GM12891 (cell line): ENCODE measurements around the gene NDUFB10.
"Not testable (repeated sequence)": the region's sequence is repeated elsewhere in the genome, so short reads cannot be mapped to it uniquely, and the experiment has no call there.

Experiments
- PAX5 ChIP-seq: IDR thresholded peaks from 2 replicates; pipeline ENCODE4 v1.6.1; 2011; ENCODE audit warnings: low read length, moderate library complexity, mild to moderate bottlenecking; ENCODE audit not compliant: insufficient read depth, severe bottlenecking
- POLR2A ChIP-seq: IDR thresholded peaks from 2 replicates; pipeline ENCODE4 v1.6.1; 2011; ENCODE audit warnings: low read depth, low read length, control low read depth
- POLR2AphosphoS5 ChIP-seq: IDR thresholded peaks from 2 replicates; pipeline ENCODE4 v1.6.1; 2011; ENCODE audit warnings: low read depth, low read length, control low read depth
- POU2F2 ChIP-seq: IDR thresholded peaks from 2 replicates; pipeline ENCODE4 v1.6.1; 2011; ENCODE audit warnings: low read depth, mild to moderate bottlenecking, control low read depth, low read length, moderate library complexity
- SPI1 ChIP-seq: IDR thresholded peaks from 2 replicates; pipeline ENCODE4 v1.6.1; 2011; ENCODE audit warnings: low read depth, low read length, control low read depth
- TAF1 ChIP-seq: IDR thresholded peaks from 2 replicates; pipeline ENCODE4 v1.6.1; 2011; ENCODE audit warnings: low read depth, low read length, control low read depth

- not testable (repeated sequence) for TF ChIP-seq POU2F2, PAX5, POLR2AphosphoS5, POLR2A, TAF1, SPI1
Observed at GRCh38 chr16:1920122-1920521, 39.2 kb upstream of the NDUFB10 start.
